Activated CD4-positive, alpha-beta T cell treated with anti-CD3 and anti-CD28 coated beads for 36 hours (primary cell): Measurements from ENCODE around the gene TMEM175. TPM values are rescaled to one million over a fixed set of nuclear protein-coding genes. Genes with fewer than 3 reads are reported as not detected.

Experiments used
- ATAC-seq: fragments of 200-7000 bp; cut with Tn5 transposase; one replicate; pipeline ENCODE4 v1.10.0; 2021; ENCODE audit warnings: mild to moderate bottlenecking, moderate library complexity
- CTCF ChIA-PET: fragments of 350-600 bp; sonication (Branson Sonifier 250); formaldehyde crosslinking; loops from one replicate; lab custom pipeline; 2021; ENCODE audit warnings: antibody characterized with exemption; lab: Charles Lee
- POLR2A ChIA-PET: fragments of 350-600 bp; sonication (Branson Sonifier 250); formaldehyde crosslinking; loops from one replicate; lab custom pipeline; 2021; ENCODE audit warnings: antibody characterized with exemption, inconsistent platforms; lab: Charles Lee
- DNase-seq: peaks from one replicate; pipeline ENCODE4 v3.0.0-alpha.2; 2020
- H3K27ac Mint-ChIP-seq: one replicate; pipeline ENCODE4 v1.8.0; 2021; ENCODE audit warnings: mixed read lengths
- H3K27me3 Mint-ChIP-seq: one replicate; pipeline ENCODE4 v1.8.0; 2021; ENCODE audit warnings: mixed read lengths
- H3K36me3 Mint-ChIP-seq: one replicate; pipeline ENCODE4 v1.8.0; 2021; ENCODE audit warnings: low read depth, mixed read lengths
- H3K4me1 Mint-ChIP-seq: one replicate; pipeline ENCODE4 v1.8.0; 2021; ENCODE audit warnings: mixed read lengths
- H3K4me3 Mint-ChIP-seq: one replicate; pipeline ENCODE4 v1.8.0; 2021; ENCODE audit warnings: mild to moderate bottlenecking, moderate library complexity, mixed read lengths
- H3K9me3 Mint-ChIP-seq: one replicate; pipeline ENCODE4 v1.8.0; 2021; ENCODE audit warnings: low read depth, mixed read lengths
- intact Hi-C, 2 experiments: fragments of 100-400 bp; cut with DNase I in 1 of 2; cut with micrococcal nuclease in 1 of 2; formaldehyde crosslinking; loops; one replicate each; pipeline versions ENCODE4 v1.14.2 to v1.15.1; 2022 to 2024; cut with DNase I, micrococcal nuclease
- total RNA-seq, 2 experiments: library from RNA; stranded (reverse); gene quantifications; one replicate each; pipeline ENCODE4 v1.2.3, GENCODE V29; 2021

Gene TMEM175
- total RNA-seq, 2 experiments from 2014 or later = 15.2 to 17.3 TPM

- no peaks in the 10 kb centered on the region for H3K27me3 Mint-ChIP-seq
- CTCF ChIA-PET = no interaction called here
- POLR2A ChIA-PET = no interaction called here
- no peaks in the 10 kb centered on the region for H3K9me3 Mint-ChIP-seq
- ATAC-seq = no peak
- no peak overlapping the region for H3K4me3 Mint-ChIP-seq
- peaks cover 15% of the 10 kb centered on the region for H3K36me3 Mint-ChIP-seq
- H3K4me1 Mint-ChIP-seq = no peaks in the 10 kb centered on the region
- no peak for DNase-seq
- H3K27ac Mint-ChIP-seq = no peak overlapping the region
- intact Hi-C loops = no loop called here
These were observed 32.2 kb upstream of the TMEM175 start for GRCh38 chr4:900073-900472.

DNA sequence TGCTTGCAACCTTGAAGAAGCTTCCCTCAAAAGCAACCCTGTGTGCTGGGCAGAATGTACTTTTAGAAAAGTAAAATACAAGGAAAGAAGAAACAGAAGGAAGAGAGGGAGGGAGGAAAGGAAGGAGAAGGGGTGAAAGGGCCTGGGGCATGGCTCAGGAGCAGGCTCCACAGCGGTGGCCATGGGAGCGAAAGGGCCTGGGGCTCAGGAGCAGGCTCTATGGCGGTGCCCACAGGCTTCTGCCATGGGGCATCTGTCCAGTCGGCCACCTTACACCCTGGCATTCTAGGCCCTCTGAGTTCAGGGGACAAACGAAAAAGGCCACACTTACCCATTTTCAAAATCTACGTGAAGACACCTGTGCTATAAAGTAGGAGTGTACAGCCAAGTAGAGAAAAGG, 31.5 kb upstream of the TMEM175 start:
- Mint-ChIP-seq H3K27ac (no peak overlapping the region), H3K4me3 (no peak overlapping the region), H3K36me3 (peaks cover 21% of the 10 kb centered on the region), H3K27me3 (no peaks in the 10 kb centered on the region), H3K4me1 (no peaks in the 10 kb centered on the region), H3K9me3 (no peaks in the 10 kb centered on the region)
- ATAC-seq (no peak), DNase-seq (no peak)
- ChIA-PET CTCF (no interaction called here), POLR2A (no interaction called here)
- intact Hi-C loops = no loop called here

DNA sequence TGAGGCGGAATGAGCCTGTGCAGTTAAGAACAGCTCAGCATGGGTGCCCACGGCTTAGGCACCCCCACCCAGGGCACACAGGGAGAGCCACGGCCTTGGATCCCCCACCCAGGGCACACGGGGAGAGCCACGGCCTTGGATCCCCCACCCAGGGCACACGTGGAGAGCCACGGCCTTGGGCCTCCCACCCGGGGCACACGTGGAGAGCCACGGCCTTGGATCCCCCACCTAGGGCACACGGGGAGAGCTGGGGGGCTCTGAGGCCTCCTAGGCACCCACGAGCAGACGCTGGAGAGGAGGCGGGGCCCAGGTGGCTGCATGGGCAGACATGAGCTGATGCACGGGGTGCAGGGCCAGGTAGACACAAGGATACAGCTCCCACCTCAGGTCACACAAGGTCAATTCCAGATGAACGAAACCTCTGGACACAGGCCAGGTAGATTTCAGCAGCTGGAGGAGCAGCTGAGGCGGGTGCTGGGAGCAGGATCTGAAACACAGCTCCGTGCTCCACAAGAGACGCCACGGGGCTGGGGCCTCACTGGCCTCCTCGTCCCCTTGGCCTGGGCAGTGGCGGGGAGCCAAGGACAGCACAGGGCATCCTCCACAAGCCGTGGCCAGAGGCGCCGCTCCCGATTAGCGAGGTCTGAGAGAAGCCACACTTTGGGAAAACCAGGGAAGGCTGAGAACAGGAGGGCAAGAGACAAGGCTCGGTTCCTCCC, 30.9 kb upstream of the TMEM175 start:
- ChIA-PET CTCF (no interaction called here), POLR2A (no interaction called here)
- H3K4me3 Mint-ChIP-seq = no peak overlapping the region
- H3K27ac Mint-ChIP-seq = no peak overlapping the region
- peaks cover 20% of the 10 kb centered on the region for H3K36me3 Mint-ChIP-seq
- DNase-seq (no peak), ATAC-seq (no peak)
- intact Hi-C loops = no loop called here
- H3K9me3 Mint-ChIP-seq = no peaks in the 10 kb centered on the region
- H3K4me1 Mint-ChIP-seq = no peaks in the 10 kb centered on the region
- H3K27me3 Mint-ChIP-seq = no peaks in the 10 kb centered on the region

DNA sequence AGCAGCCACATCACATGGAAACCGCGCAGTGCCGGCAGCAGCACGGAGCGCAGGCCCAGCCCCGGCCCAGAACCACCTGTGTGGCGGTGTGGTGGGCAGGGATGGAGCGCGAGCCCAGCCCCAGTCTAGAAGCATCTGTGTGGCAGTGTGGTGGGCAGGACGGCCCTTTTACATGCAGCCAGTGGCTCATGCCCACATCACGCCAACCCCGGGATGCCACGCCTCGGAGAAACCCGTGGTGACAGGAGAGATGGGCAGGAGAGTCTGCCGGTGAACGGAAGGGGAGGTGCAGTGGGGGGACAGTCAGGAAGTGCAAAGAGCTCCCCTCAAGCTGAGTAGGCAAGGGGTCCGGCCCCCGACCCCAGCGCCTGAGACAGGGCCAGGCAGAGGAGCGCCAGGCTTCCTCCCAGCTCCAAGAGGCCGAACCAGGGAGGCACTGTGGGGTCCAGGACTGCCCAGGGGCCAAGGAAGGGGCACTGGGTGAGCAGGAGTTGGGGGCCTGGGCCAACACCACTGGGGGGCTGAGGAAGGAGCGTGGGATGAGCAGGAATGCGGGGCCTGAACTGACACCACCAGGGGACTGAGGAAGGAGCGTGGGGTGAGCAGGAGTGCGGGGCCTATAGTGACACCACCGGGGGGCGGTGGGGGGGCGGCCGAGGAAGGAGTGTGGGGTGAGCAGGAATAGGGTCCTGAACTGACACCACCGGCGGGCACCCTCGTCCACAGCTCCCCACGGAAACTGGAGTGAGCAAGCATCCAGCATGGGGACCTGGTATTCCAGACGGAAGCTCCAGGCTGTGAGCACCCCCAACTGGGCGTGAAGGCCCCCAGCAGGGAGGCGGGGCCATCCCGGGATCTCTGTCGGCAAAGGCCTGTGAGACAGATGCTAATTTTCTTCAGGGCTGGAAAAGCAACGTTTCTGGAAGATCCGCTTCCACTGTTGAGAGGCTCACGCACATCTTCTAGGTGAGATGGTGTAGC, 28.9 kb upstream of the TMEM175 start:
- intact Hi-C loops = no loop called here
- DNase-seq (no peak), ATAC-seq (no peak)
- H3K4me3 Mint-ChIP-seq = no peak overlapping the region
- no peaks in the 10 kb centered on the region for H3K9me3 Mint-ChIP-seq
- H3K27me3 Mint-ChIP-seq = no peaks in the 10 kb centered on the region
- H3K4me1 Mint-ChIP-seq = no peaks in the 10 kb centered on the region
- ChIA-PET CTCF (no interaction called here), POLR2A (no interaction called here)
- peaks cover 21% of the 10 kb centered on the region for H3K36me3 Mint-ChIP-seq
- no peak overlapping the region for H3K27ac Mint-ChIP-seq

DNA sequence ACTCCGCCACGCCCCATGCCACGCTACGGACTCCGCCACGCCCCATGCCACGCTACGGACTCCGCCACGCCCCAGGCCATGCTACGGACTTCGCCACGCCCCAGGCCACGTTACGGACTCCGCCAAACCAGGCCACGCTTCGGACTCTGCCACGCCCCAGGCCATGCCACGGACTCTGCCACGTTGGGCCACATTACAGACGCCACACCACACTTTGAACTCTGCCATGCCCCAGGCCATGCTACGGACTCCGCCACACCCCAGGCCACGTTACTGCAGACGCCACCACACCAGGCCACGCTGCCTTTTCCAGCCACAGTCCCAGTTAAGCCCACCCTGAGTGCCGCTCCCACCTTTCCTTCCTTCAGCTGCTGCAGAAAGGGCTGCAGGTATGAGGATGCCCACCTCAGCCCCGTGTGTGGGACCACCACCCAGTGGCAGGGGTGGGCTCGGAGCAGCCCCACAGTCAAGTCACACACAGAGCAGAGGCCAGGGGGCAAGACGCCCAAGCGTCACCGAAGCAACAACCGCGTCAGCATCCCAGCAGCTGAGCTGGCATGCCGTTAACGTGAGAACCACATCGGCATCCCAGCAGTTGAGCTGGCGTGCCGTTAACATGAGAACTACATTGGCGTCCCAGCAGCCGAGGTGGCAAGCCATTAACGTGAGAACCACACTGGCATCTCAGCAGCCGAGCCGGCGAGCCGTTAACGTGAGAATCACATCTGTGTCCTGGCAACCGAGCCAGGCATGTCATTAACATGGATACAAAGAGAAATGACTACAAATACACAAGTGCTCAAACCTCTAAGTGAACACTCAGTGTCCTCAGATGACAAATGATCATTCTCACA, 26.5 kb upstream of the TMEM175 start:
- H3K27me3 Mint-ChIP-seq = no peaks in the 10 kb centered on the region
- no peaks in the 10 kb centered on the region for H3K9me3 Mint-ChIP-seq
- ChIA-PET CTCF (no interaction called here), POLR2A (no interaction called here)
- no peak overlapping the region for H3K4me3 Mint-ChIP-seq
- no peaks in the 10 kb centered on the region for H3K4me1 Mint-ChIP-seq
- DNase-seq = no peak
- ATAC-seq = no peak
- H3K36me3 Mint-ChIP-seq = peaks cover 17% of the 10 kb centered on the region
- intact Hi-C loops = loop anchor here in 1 of 2 experiments (1.0 kb wide), 1 partner anchor 30 kb away; no protein-coding TSS in a partner anchor
- no peak overlapping the region for H3K27ac Mint-ChIP-seq

DNA sequence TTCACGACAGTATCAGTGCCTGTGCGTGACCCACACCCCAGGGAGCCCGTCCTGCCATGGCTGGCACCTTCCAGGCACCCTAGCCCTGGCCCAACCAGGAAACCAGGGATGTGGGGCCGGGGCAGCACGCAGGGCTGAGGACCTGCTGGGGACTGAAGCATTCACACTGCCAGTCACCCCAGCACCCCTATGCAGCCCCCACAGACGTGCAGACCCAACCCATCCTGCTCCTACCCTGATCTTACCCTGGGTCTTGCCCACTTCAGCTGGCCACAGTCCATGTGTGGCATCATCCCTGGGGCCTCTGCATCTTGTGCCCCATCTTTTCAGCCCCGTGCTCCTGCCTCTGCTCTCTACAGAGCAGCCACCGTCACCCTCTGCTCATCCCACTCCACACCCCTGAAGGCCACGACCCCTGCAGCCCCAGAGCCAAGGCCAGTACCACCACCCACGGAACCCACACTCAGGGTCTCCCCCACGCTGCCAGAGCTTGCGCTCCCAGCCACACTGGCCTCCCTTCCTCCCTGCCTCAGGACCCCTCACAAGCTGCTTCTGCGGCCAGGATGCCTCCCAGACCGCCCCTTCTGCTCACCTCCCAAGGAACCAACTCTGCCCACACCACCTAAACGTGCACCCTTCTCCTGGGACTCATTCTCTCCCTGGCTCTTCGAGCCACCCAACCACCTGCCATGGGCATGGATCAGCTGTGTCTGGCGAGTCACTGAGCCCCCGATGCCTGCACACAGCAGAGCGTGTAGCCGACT, 25.7 kb upstream of the TMEM175 start:
- Mint-ChIP-seq H3K4me1 (no peaks in the 10 kb centered on the region), H3K9me3 (no peaks in the 10 kb centered on the region), H3K36me3 (peaks cover 22% of the 10 kb centered on the region), H3K27me3 (no peaks in the 10 kb centered on the region), H3K4me3 (no peak overlapping the region), H3K27ac (no peak overlapping the region)
- intact Hi-C loops = no loop called here
- DNase-seq (no peak), ATAC-seq (no peak)
- CTCF ChIA-PET = no interaction called here
- POLR2A ChIA-PET = no interaction called here

DNA sequence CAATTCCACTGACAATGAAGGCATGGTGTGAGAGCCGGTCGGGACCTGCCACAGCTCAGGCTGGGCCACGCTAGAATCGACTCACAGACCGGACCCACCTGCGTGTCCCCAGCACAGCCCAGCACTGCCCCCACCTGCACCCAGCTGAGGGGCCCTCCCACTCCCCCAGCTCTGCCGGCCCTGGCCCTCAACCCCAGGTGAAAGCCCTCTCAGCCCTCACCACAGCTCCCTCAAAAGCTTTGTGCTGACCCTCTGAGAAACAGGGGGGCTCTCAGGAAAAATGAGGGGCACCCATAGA, 25.2 kb upstream of the TMEM175 start:
- CTCF ChIA-PET = no interaction called here

GRCh38 chr4:907691-908425, 24.4 kb upstream of the TMEM175 start:
- intact Hi-C loops = no loop called here
- Mint-ChIP-seq H3K27ac (no peak overlapping the region), H3K36me3 (peaks cover 22% of the 10 kb centered on the region), H3K4me1 (no peaks in the 10 kb centered on the region), H3K9me3 (no peaks in the 10 kb centered on the region), H3K4me3 (no peak overlapping the region), H3K27me3 (no peaks in the 10 kb centered on the region)
- DNase-seq (no peak), ATAC-seq (no peak)
- POLR2A ChIA-PET = interaction anchor here (0.7 kb wide), 1 partner anchor 51 kb away, joined by 4 read pairs; no protein-coding TSS in a partner anchor
- CTCF ChIA-PET = no interaction called here

More for the DNA sequence above, 25.2 kb upstream of the TMEM175 start:
- H3K36me3 Mint-ChIP-seq = peaks cover 25% of the 10 kb centered on the region
- no peak overlapping the region for H3K4me3 Mint-ChIP-seq
- intact Hi-C loops = no loop called here
- no peaks in the 10 kb centered on the region for H3K4me1 Mint-ChIP-seq
- no peaks in the 10 kb centered on the region for H3K9me3 Mint-ChIP-seq
- no peaks in the 10 kb centered on the region for H3K27me3 Mint-ChIP-seq
- DNase-seq (no peak), ATAC-seq (no peak)
- H3K27ac Mint-ChIP-seq = no peak overlapping the region
- POLR2A ChIA-PET = no interaction called here

DNA sequence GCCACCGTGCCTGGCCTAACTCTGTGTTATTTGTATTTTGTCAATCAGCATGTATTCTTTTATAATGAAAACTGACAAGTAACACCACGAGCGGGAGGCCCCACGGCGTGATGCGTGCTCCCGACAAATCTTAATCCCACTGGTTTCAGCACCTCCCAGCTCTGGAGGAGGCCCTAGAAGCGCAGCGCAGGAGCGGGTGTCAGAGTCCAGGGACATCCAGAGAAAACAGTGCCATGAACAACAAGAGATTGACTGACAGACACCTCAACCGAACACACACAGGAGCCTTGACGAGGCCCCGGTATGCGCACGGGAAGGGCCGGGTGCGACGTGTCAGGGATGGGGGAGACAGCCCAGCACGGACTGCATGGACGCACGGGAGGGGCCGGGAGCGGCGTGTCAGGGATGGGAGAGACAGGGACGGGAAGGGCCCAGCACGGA, 23.1 kb upstream of the TMEM175 start:
- Mint-ChIP-seq H3K4me1 (no peaks in the 10 kb centered on the region), H3K9me3 (no peaks in the 10 kb centered on the region), H3K4me3 (no peak overlapping the region), H3K36me3 (peaks cover 22% of the 10 kb centered on the region), H3K27ac (no peak overlapping the region), H3K27me3 (no peaks in the 10 kb centered on the region)
- ChIA-PET POLR2A (no interaction called here), CTCF (no interaction called here)
- DNase-seq (no peak), ATAC-seq (no peak)
- intact Hi-C loops = no loop called here

DNA sequence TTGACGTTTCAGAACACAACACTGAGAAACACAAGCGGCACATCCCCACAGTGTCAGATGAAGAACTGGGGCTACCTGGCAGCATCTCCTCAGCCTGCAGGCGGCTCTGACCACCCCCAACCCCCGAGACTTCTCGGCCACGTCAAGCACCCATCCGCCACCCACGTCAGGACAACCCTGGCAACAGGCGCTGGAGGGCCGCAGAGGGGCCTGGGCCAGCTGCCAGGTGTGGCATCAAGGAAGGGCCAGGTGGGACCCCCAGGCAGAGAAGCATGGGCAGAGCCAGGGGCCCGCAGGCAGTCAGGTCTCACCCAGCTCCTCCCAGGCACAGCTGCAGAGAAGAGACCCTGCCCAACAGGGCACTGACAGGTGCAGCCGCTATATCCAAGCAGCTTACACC, 22.4 kb upstream of the TMEM175 start:
- DNase-seq = no peak
- H3K4me3 Mint-ChIP-seq = no peak overlapping the region
- H3K27me3 Mint-ChIP-seq = no peaks in the 10 kb centered on the region
- ChIA-PET CTCF (no interaction called here), POLR2A (no interaction called here)
- H3K9me3 Mint-ChIP-seq = no peaks in the 10 kb centered on the region
- peaks cover 22% of the 10 kb centered on the region for H3K36me3 Mint-ChIP-seq
- intact Hi-C loops = no loop called here
- peaks cover 3% of the 10 kb centered on the region for H3K4me1 Mint-ChIP-seq
- H3K27ac Mint-ChIP-seq = no peak overlapping the region
- ATAC-seq = no peak
